EH (cell line): ENCODE data around the gene TAF1.
A peak's percentile ranks its signal among the peaks of the same experiment; 100 is the strongest.
"Not testable (repeated sequence)": the region's sequence is repeated elsewhere in the genome, so short reads cannot be mapped to it uniquely, and the experiment has no call there.

Experiments used
- DNase-seq: peaks from one replicate; pipeline ENCODE4 v3.0.0-alpha.2; 2015; ENCODE audit warnings: low read depth

TAF1 gene

GRCh38 chrX:71510161-71510560 is 144.0 kb downstream of the TAF1 start:
- DNase-seq = no peak

DNA sequence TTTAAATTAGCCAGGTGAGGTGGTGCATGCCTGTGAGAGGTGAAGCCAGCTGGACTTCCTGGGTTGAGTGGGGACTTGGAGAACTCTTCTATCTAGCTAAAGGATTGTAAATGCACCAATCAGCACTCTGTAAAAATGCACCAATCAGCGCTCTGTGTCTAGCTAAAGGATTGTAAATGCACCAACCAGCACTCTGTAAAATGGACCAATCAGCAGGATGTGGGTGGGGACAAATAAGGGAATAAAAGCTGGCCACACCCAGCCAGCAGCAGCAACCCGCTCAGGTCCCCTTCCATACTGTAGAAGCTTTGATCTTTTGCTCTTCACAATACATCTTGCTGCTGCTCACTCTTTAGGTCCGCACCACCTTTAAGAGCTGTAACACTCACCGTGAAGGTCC is 147.6 kb downstream of the TAF1 start:
- DNase-seq = not testable (repeated sequence)

GRCh38 chrX:71514367-71515037 is 148.3 kb downstream of the TAF1 start:
- peak; percentile 43 for DNase-seq

GRCh38 chrX:71515038-71515396 is 148.9 kb downstream of the TAF1 start:
- peak; percentile 36 for DNase-seq
